Right renal pelvis (tissue), 4 donors: Measurements from ENCODE around the gene COL19A1. TPM values are rescaled to one million over a fixed set of nuclear protein-coding genes. Genes with fewer than 3 reads are reported as not detected.

Experiments
- DNase-seq, 4 donors: peaks; one replicate each; pipeline ENCODE4 v3.0.0-alpha.2; 2013; ENCODE audit warnings: low read depth in 4 of 4, low spot score in 3 of 4, missing footprints in 1 of 4
- polyA plus RNA-seq, 4 donors: library from polyadenylated mRNA; unstranded; fragments of 120-200 nt; gene quantifications; one replicate each; pipeline ENCODE4 v1.2.1, GENCODE V29; 2013; ENCODE audit not compliant: insufficient read length in 4 of 4

The COL19A1 gene
- polyA plus RNA-seq, 4 donors: 2.2 to 4.3 (median 2.3) TPM

GRCh38 chr6:70111737-70112136, 245.4 kb downstream of the COL19A1 start:
- no peak for DNase-seq

- DNase-seq: no peak
Measured at GRCh38 chr6:70112716-70113115, 246.4 kb downstream of the COL19A1 start.

- no peak for DNase-seq
Measured at GRCh38 chr6:70113171-70113570, 246.8 kb downstream of the COL19A1 start.

GRCh38 chr6:70118670-70119069, 252.3 kb downstream of the COL19A1 start:
- DNase-seq: no peak

GRCh38 chr6:70119218-70119835, 253.0 kb downstream of the COL19A1 start:
- DNase-seq: no peak

- no peak for DNase-seq
Measured at GRCh38 chr6:70124443-70124842, 258.1 kb downstream of the COL19A1 start.

GRCh38 chr6:70124882-70125545, 258.7 kb downstream of the COL19A1 start:
- DNase-seq: no peak

GRCh38 chr6:70125602-70126001, 259.2 kb downstream of the COL19A1 start:
- no peak for DNase-seq

- no peak for DNase-seq
Measured at GRCh38 chr6:70129341-70129740, 263.0 kb downstream of the COL19A1 start.

GRCh38 chr6:70130865-70131264, 264.5 kb downstream of the COL19A1 start:
- no peak for DNase-seq

GRCh38 chr6:70131528-70131927, 265.2 kb downstream of the COL19A1 start:
- DNase-seq: no peak

GRCh38 chr6:70133246-70133645, 266.9 kb downstream of the COL19A1 start:
- no peak for DNase-seq

- no peak for DNase-seq
Measured at GRCh38 chr6:70134542-70134941, 268.2 kb downstream of the COL19A1 start.

- DNase-seq: no peak
Measured at GRCh38 chr6:70135219-70136160, 269.1 kb downstream of the COL19A1 start.

GRCh38 chr6:70136996-70137395, 270.6 kb downstream of the COL19A1 start:
- no peak for DNase-seq

- no peak for DNase-seq
Measured at GRCh38 chr6:70140496-70140895, 274.1 kb downstream of the COL19A1 start.

- no peak for DNase-seq
Measured at GRCh38 chr6:70142034-70142433, 275.7 kb downstream of the COL19A1 start.

GRCh38 chr6:70145178-70145577, 278.8 kb downstream of the COL19A1 start:
- DNase-seq: no peak

GRCh38 chr6:70149209-70149788, 282.9 kb downstream of the COL19A1 start:
- DNase-seq: no peak

GRCh38 chr6:70150521-70150920, 284.2 kb downstream of the COL19A1 start:
- no peak for DNase-seq

GRCh38 chr6:70151616-70152015, 285.3 kb downstream of the COL19A1 start:
- DNase-seq: no peak
